Panc1 (cell line): Measurements from ENCODE around the gene CARMIL1. TPM values are rescaled to one million over a fixed set of nuclear protein-coding genes. Genes with fewer than 3 reads are reported as not detected.

Source experiments
- ATAC-seq: fragments of 200-7000 bp; cut with Tn5 transposase; 2 replicates; pipeline ENCODE4 v1.9.1; 2020; ENCODE audit warnings: mild to moderate bottlenecking, moderate library complexity
- BruUV-seq: library from RNA; stranded (reverse); fragments of 400-500 nt; replicated peaks from 2 replicates; lab custom pipeline; 2021; lab: Mats Ljungman, UMichigan
- CTCF ChIA-PET: fragments of 300-600 bp; sonication (Branson Sonifier 250); formaldehyde crosslinking; loops from one replicate; lab custom pipeline; 2022; ENCODE audit warnings: antibody characterized with exemption; lab: Charles Lee
- POLR2A ChIA-PET: fragments of 300-600 bp; sonication (Branson Sonifier 250); formaldehyde crosslinking; loops from one replicate; lab custom pipeline; 2022; ENCODE audit warnings: antibody characterized with exemption; lab: Charles Lee
- DNase-seq: peaks from one replicate; pipeline ENCODE4 v3.0.0-alpha.2; 2010; ENCODE audit warnings: low read depth, low spot score
- H3K27ac ChIP-seq: 2 replicates; pipeline ENCODE4 v1.5.1; 2011; ENCODE audit warnings: mild to moderate bottlenecking, low read length, inconsistent platforms
- H3K27me3 ChIP-seq: fragments of 200-500 bp; sonication (Bioruptor generic); 2 replicates; pipeline ENCODE4 v1.6.0; 2014; ENCODE audit warnings: low read length, inconsistent platforms; ENCODE audit not compliant: control insufficient read depth, insufficient read depth
- H3K36me3 ChIP-seq: fragments of 200-500 bp; sonication (Bioruptor generic); 2 replicates; pipeline ENCODE4 v1.5.1; 2014; ENCODE audit warnings: inconsistent platforms, mild to moderate bottlenecking, low read length, moderate library complexity; ENCODE audit not compliant: control insufficient read depth, insufficient read depth
- H3K4me1 ChIP-seq: 2 replicates; pipeline ENCODE4 v1.5.1; 2011; ENCODE audit warnings: inconsistent platforms, mild to moderate bottlenecking, low read length, moderate library complexity; ENCODE audit not compliant: control insufficient read depth, insufficient read depth
- H3K4me3 ChIP-seq, 2 experiments: 2 replicates each; pipeline ENCODE4 v1.5.1; 2011 to 2012; ENCODE audit warnings: low read depth in 2 of 2, low read length in 2 of 2, mild to moderate bottlenecking in 2 of 2, inconsistent platforms in 1 of 2, moderate library complexity in 1 of 2
- H3K9me3 ChIP-seq: fragments of 200-500 bp; sonication (Bioruptor generic); 2 replicates; pipeline ENCODE4 v1.5.1; 2014; ENCODE audit warnings: low read depth, mild to moderate bottlenecking, inconsistent platforms, low read length, moderate library complexity; ENCODE audit not compliant: control insufficient read depth, insufficient read depth
- CTCF ChIP-seq: fragments of 450-650 bp; IDR thresholded peaks from 2 replicates; pipeline ENCODE4 v1.5.1; 2017; ENCODE audit warnings: mild to moderate bottlenecking
- SIN3A ChIP-seq: IDR thresholded peaks from 2 replicates; pipeline ENCODE4 v1.6.1; 2012; ENCODE audit warnings: low read depth, mild to moderate bottlenecking, low read length, moderate library complexity, borderline replicate concordance; ENCODE audit not compliant: insufficient read depth
- TCF7L2 ChIP-seq: IDR thresholded peaks from 2 replicates; pipeline ENCODE4 v1.6.1; 2011; ENCODE audit warnings: mild to moderate bottlenecking, low read depth, low read length, inconsistent platforms
- in situ Hi-C: cut with HindIII; loops from 2 replicates; pipeline ENCODE4 v1.10.0; 2016; ENCODE audit warnings: low sequenced_read_pairs, low pct_unique_long_range_greater_than_20kb
- intact Hi-C: fragments of 100-400 bp; cut with micrococcal nuclease; formaldehyde crosslinking; loops from one replicate; pipeline ENCODE4 v1.10.0; 2022; ENCODE audit not compliant: unreplicated experiment
- total RNA-seq: library from RNA; stranded (reverse); gene quantifications from one replicate; pipeline ENCODE4 v1.2.1, GENCODE V29; 2021; ENCODE audit not compliant: unreplicated experiment
- TF ChIP-seq, protein P1 (sequence below), 2 experiments: IDR thresholded peaks; 2 replicates each; pipeline ENCODE4 v1.6.1; 2011 to 2012; ENCODE audit warnings: low read depth in 2 of 2, control low read depth in 1 of 2, low read length in 1 of 2, mild to moderate bottlenecking in 1 of 2, moderate library complexity in 1 of 2; ENCODE audit not compliant: insufficient read depth in 1 of 2

Gene CARMIL1
- total RNA-seq, 1 experiment from 2014 or later, result 4.0 TPM

- H3K4me1 ChIP-seq, result no peaks in the 10 kb centered on the region
- intact Hi-C loops, result loop anchor here (5.0 kb wide), 1 partner anchor 293 kb away; no protein-coding TSS in a partner anchor
- no peak for ATAC-seq
Observed at GRCh38 chr6:25599516-25600085, 320.4 kb downstream of the CARMIL1 start.

GRCh38 chr6:25601800-25602673, 322.9 kb downstream of the CARMIL1 start:
- BruUV-seq, result no TSS peak
- ChIA-PET CTCF (interaction anchor here (0.6 to 1.0 kb wide), 2 partner anchors 116 to 1872 kb away, joined by 3 to 5 read pairs; no protein-coding TSS in a partner anchor), POLR2A (no interaction called here)
- H3K36me3 ChIP-seq, result no peaks in the 10 kb centered on the region
- ATAC-seq (no peak), DNase-seq (peak; percentile 15)
- no peaks in the 10 kb centered on the region for H3K9me3 ChIP-seq
- in situ Hi-C loops, result no loop called here
- H3K4me3 ChIP-seq, result no peak overlapping the region
- H3K4me1 ChIP-seq, result no peaks in the 10 kb centered on the region
- H3K27ac ChIP-seq, result no peak overlapping the region
- TF ChIP-seq, protein P1, sequence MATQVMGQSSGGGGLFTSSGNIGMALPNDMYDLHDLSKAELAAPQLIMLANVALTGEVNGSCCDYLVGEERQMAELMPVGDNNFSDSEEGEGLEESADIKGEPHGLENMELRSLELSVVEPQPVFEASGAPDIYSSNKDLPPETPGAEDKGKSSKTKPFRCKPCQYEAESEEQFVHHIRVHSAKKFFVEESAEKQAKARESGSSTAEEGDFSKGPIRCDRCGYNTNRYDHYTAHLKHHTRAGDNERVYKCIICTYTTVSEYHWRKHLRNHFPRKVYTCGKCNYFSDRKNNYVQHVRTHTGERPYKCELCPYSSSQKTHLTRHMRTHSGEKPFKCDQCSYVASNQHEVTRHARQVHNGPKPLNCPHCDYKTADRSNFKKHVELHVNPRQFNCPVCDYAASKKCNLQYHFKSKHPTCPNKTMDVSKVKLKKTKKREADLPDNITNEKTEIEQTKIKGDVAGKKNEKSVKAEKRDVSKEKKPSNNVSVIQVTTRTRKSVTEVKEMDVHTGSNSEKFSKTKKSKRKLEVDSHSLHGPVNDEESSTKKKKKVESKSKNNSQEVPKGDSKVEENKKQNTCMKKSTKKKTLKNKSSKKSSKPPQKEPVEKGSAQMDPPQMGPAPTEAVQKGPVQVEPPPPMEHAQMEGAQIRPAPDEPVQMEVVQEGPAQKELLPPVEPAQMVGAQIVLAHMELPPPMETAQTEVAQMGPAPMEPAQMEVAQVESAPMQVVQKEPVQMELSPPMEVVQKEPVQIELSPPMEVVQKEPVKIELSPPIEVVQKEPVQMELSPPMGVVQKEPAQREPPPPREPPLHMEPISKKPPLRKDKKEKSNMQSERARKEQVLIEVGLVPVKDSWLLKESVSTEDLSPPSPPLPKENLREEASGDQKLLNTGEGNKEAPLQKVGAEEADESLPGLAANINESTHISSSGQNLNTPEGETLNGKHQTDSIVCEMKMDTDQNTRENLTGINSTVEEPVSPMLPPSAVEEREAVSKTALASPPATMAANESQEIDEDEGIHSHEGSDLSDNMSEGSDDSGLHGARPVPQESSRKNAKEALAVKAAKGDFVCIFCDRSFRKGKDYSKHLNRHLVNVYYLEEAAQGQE (IDR thresholded peaks at IDR 0.05; ENCODE audit: insufficient read depth in 1 of 2, low read depth in 2 of 2, low read length in 1 of 2), result no peak
- peak; percentile 32; the same call in 1 of the 2 replicates for TF ChIP-seq CTCF
- intact Hi-C loops, result loop anchor here (2.0 to 5.0 kb wide), 3 partner anchors 290 to 379 kb away; no protein-coding TSS in a partner anchor
- no peaks in the 10 kb centered on the region; the same call in 1 of the 2 replicates for H3K27me3 ChIP-seq

More at GRCh38 chr6:25599516-25600085, 320.4 kb downstream of the CARMIL1 start:
- ChIA-PET CTCF (no interaction called here), POLR2A (interaction anchor here (0.6 kb wide), 1 partner anchor 292 kb away, joined by 6 read pairs; no protein-coding TSS in a partner anchor)
- no peaks in the 10 kb centered on the region for H3K9me3 ChIP-seq
- no TSS peak for BruUV-seq
- no peak for DNase-seq
- in situ Hi-C loops, result no loop called here
- TF ChIP-seq, protein P1 (IDR thresholded peaks at IDR 0.05; ENCODE audit: insufficient read depth in 1 of 2, low read depth in 2 of 2, low read length in 1 of 2), result no peak
- TF ChIP-seq CTCF (no peak), TCF7L2 (no peak), SIN3A (no peak)
- no peaks in the 10 kb centered on the region; the same call in 1 of the 2 replicates for H3K27me3 ChIP-seq
- H3K36me3 ChIP-seq, result no peaks in the 10 kb centered on the region
- H3K4me3 ChIP-seq, result no peak overlapping the region
- H3K27ac ChIP-seq, result no peak overlapping the region
